Right atrium auricular region (tissue), 2 donors: ENCODE results near the gene S100A6. TPM values are rescaled to one million over a fixed set of nuclear protein-coding genes. Genes with fewer than 3 reads are reported as not detected.

Experiments
- DNase-seq: peaks from one replicate; pipeline ENCODE4 v3.0.0-alpha.2; 2019; ENCODE audit warnings: low spot score
- H3K27ac ChIP-seq, 2 donors: fragments of 200-600 bp; sonication (generic); 1 replicate in 1 of 2; 2 replicates in 1 of 2; pipeline ENCODE4 v1.5.1; 2016 to 2019
- H3K27me3 ChIP-seq, 2 donors: fragments of 200-600 bp; sonication (generic); one replicate each; pipeline versions ENCODE4 v1.5.1 to v1.6.0; 2017 to 2019
- H3K36me3 ChIP-seq: fragments of 200-600 bp; sonication (generic); one replicate; pipeline ENCODE4 v1.5.1; 2016
- H3K4me1 ChIP-seq, 2 donors: fragments of 200-600 bp; sonication (generic); one replicate each; pipeline versions ENCODE4 v1.5.1 to v1.6.0; 2017 to 2019
- H3K4me3 ChIP-seq, 2 donors: fragments of 200-600 bp; sonication (generic); 1 replicate in 1 of 2; 2 replicates in 1 of 2; pipeline ENCODE4 v1.5.1; 2017 to 2019; ENCODE audit warnings: mild to moderate bottlenecking in 1 of 2, moderate library complexity in 1 of 2
- H3K9me3 ChIP-seq, 2 donors: fragments of 200-600 bp; sonication (generic); one replicate each; pipeline ENCODE4 v1.5.1; 2019
- CTCF ChIP-seq, 2 donors: fragments of 200-600 bp; sonication (generic); IDR thresholded peaks; one replicate each; pipeline ENCODE4 v1.5.1; 2019; ENCODE audit warnings: antibody characterized with exemption in 2 of 2
- total RNA-seq, 2 donors: library from RNA; depleted of rRNA; stranded (reverse); fragments of >200 nt; gene quantifications; one replicate each; pipeline ENCODE4 v1.1.0, GENCODE V29; 2016

S100A6 gene
- total RNA-seq, 2 donors from 2014 or later, result 156 to 324 TPM

GRCh38 chr1:153510984-153511410 is 24.8 kb downstream of the S100A6 start:
- Histone ChIP-seq H3K36me3 (no peaks in the 10 kb centered on the region), H3K9me3 (no peaks in the 10 kb centered on the region), H3K27me3 (no peaks in the 10 kb centered on the region), H3K27ac (no peak overlapping the region), H3K4me3 (no peak overlapping the region), H3K4me1 (peaks cover 0 to 29% of the 10 kb centered on the region in 2 donors)
- peak; percentile 88 to 93 for TF ChIP-seq CTCF (IDR thresholded peaks at IDR 0.05)
- DNase-seq, result peak; percentile 85

GRCh38 chr1:153509729-153510354 is 25.9 kb downstream of the S100A6 start:
- Histone ChIP-seq H3K9me3 (no peaks in the 10 kb centered on the region), H3K27me3 (no peaks in the 10 kb centered on the region), H3K4me1 (peaks cover 0 to 27% of the 10 kb centered on the region in 2 donors), H3K27ac (no peak overlapping the region), H3K4me3 (no peak overlapping the region), H3K36me3 (no peaks in the 10 kb centered on the region)
- TF ChIP-seq CTCF (IDR thresholded peaks at IDR 0.05), result peak in 1 of 2 donors; percentile 66
- no peak for DNase-seq

- Histone ChIP-seq H3K4me3 (no peak overlapping the region), H3K9me3 (no peaks in the 10 kb centered on the region), H3K4me1 (peaks cover 0 to 27% of the 10 kb centered on the region in 2 donors), H3K36me3 (no peaks in the 10 kb centered on the region), H3K27me3 (no peaks in the 10 kb centered on the region), H3K27ac (no peak overlapping the region)
- no peak for DNase-seq
- no peak for TF ChIP-seq CTCF (IDR thresholded peaks at IDR 0.05)
These were observed 26.8 kb downstream of the S100A6 start for GRCh38 chr1:153509036-153509435.

- no peaks in the 10 kb centered on the region for H3K36me3 ChIP-seq
- no peak for TF ChIP-seq CTCF (IDR thresholded peaks at IDR 0.05)
- H3K9me3 ChIP-seq, result no peaks in the 10 kb centered on the region
- H3K27me3 ChIP-seq, result no peaks in the 10 kb centered on the region
- peaks cover 0 to 27% of the 10 kb centered on the region in 2 donors for H3K4me1 ChIP-seq
- peak overlapping the region; percentile 49 to 72 for H3K27ac ChIP-seq
- no peak overlapping the region for H3K4me3 ChIP-seq
- no peak for DNase-seq
These were observed 27.7 kb downstream of the S100A6 start for GRCh38 chr1:153507926-153508583.

- no peaks in the 10 kb centered on the region for H3K27me3 ChIP-seq
- H3K27ac ChIP-seq, result peak overlapping the region; percentile 49 to 72
- no peaks in the 10 kb centered on the region for H3K9me3 ChIP-seq
- no peaks in the 10 kb centered on the region for H3K36me3 ChIP-seq
- H3K4me3 ChIP-seq, result no peak overlapping the region
- DNase-seq, result peak; percentile 96
- peaks cover 0 to 27% of the 10 kb centered on the region in 2 donors for H3K4me1 ChIP-seq
- no peak for TF ChIP-seq CTCF (IDR thresholded peaks at IDR 0.05)
These were observed 28.9 kb downstream of the S100A6 start for GRCh38 chr1:153506831-153507413.
